Breast epithelium (tissue), 3 donors: Measurements from ENCODE around the gene CSHL1.

Source experiments
- POLR2A ChIP-seq: fragments of 450-650 bp; IDR thresholded peaks from one replicate; pipeline ENCODE4 v1.6.1; 2016; ENCODE audit warnings: antibody characterized with exemption, mild to moderate bottlenecking, moderate library complexity
- POLR2AphosphoS5 ChIP-seq, 3 donors: sonication (generic); formaldehyde crosslinking; IDR thresholded peaks; one replicate each; pipeline ENCODE4 v1.6.1; 2017; ENCODE audit warnings: antibody characterized with exemption in 3 of 3
- TF ChIP-seq, protein P1 (sequence below), 3 donors: fragments of 450-650 bp; IDR thresholded peaks; one replicate each; pipeline ENCODE4 v1.5.1; 2016 to 2017; ENCODE audit warnings: antibody characterized with exemption in 3 of 3, mild to moderate bottlenecking in 3 of 3, moderate library complexity in 3 of 3

DNA sequence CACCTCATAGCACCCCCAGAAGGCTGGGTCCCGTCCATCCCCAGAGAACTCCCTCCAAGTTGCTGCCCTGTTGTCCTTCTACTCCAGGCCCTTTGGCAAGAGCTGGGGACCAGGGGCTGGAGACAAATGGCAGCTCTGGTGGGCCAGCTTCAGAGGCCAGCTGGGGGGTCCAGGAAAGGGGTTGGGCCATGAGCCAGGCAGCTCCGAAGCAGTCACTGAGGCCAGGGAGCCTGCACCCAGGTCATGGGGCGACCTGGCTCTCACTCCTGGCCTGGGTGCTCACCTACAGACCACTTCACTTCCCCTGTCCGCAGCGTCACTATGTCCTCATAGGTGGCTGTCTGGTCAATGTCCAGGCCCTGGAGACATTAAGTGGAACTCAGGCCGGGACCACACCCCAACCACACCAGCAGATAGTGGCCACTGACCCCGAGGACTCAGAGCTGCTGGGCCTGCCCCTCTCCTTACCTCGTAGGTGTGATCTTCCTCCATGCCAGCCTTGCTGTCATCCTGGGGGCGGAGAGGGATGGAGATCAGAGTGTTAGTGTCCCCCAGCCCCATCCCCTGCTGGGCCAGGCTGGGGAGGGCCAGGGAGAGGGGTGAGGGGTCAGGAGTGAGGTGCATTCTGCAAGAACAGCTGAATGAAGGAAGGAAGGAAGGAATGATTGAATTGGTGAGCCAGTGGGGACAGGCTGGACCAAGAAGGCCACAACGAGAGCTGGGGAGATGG is 18.1 kb upstream of the CSHL1 start:
- TF ChIP-seq, protein P1, sequence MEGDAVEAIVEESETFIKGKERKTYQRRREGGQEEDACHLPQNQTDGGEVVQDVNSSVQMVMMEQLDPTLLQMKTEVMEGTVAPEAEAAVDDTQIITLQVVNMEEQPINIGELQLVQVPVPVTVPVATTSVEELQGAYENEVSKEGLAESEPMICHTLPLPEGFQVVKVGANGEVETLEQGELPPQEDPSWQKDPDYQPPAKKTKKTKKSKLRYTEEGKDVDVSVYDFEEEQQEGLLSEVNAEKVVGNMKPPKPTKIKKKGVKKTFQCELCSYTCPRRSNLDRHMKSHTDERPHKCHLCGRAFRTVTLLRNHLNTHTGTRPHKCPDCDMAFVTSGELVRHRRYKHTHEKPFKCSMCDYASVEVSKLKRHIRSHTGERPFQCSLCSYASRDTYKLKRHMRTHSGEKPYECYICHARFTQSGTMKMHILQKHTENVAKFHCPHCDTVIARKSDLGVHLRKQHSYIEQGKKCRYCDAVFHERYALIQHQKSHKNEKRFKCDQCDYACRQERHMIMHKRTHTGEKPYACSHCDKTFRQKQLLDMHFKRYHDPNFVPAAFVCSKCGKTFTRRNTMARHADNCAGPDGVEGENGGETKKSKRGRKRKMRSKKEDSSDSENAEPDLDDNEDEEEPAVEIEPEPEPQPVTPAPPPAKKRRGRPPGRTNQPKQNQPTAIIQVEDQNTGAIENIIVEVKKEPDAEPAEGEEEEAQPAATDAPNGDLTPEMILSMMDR (IDR thresholded peaks at IDR 0.05): no peak
- TF ChIP-seq POLR2A: no peak
- TF ChIP-seq POLR2AphosphoS5 (IDR thresholded peaks at IDR 0.05): no peak
